Activated T-helper 1 cell treated with anti-CD3 and anti-CD28 coated beads, Interleukin-12 subunit alpha, Interleukin-12 subunit beta, Interleukin-2, Interleukin-4 antibody, amounts not matched to agents 30 ng/mL and 10 ng/mL and 1 ng/mL, durations not matched to agents 14 hours and 24 hours and 36 hours (primary cell): ENCODE data around the gene FGFR4. TPM values are rescaled to one million over a fixed set of nuclear protein-coding genes. Genes with fewer than 3 reads are reported as not detected.

Experiments
- DNase-seq: peaks from one replicate; pipeline ENCODE4 v3.0.0; 2021; ENCODE audit warnings: low spot score
- H3K27ac Mint-ChIP-seq: one replicate; pipeline ENCODE4 v1.8.0; 2021; ENCODE audit warnings: mild to moderate bottlenecking, mixed read lengths
- H3K27me3 Mint-ChIP-seq: one replicate; pipeline ENCODE4 v1.8.0; 2022; ENCODE audit warnings: mild to moderate bottlenecking, moderate library complexity, mixed read lengths; ENCODE audit not compliant: insufficient read depth
- H3K36me3 Mint-ChIP-seq: one replicate; pipeline ENCODE4 v1.8.0; 2021; ENCODE audit warnings: low read depth, mixed read lengths
- H3K4me1 Mint-ChIP-seq: one replicate; pipeline ENCODE4 v1.8.0; 2021; ENCODE audit warnings: low read depth, mixed read lengths
- H3K4me3 Mint-ChIP-seq: one replicate; pipeline ENCODE4 v1.8.0; 2021; ENCODE audit warnings: mild to moderate bottlenecking, moderate library complexity, mixed read lengths
- H3K9me3 Mint-ChIP-seq: one replicate; pipeline ENCODE4 v1.8.0; 2021; ENCODE audit warnings: mixed read lengths
- intact Hi-C: fragments of 100-400 bp; cut with micrococcal nuclease; formaldehyde crosslinking; loops from one replicate; pipeline ENCODE4 v1.15.1; 2024
- total RNA-seq: library from RNA; stranded (reverse); gene quantifications from 2 replicates; pipeline ENCODE4 v1.2.3, GENCODE V29; 2022

Gene FGFR4
- total RNA-seq, 1 donor from 2014 or later = 1.4 TPM

DNA sequence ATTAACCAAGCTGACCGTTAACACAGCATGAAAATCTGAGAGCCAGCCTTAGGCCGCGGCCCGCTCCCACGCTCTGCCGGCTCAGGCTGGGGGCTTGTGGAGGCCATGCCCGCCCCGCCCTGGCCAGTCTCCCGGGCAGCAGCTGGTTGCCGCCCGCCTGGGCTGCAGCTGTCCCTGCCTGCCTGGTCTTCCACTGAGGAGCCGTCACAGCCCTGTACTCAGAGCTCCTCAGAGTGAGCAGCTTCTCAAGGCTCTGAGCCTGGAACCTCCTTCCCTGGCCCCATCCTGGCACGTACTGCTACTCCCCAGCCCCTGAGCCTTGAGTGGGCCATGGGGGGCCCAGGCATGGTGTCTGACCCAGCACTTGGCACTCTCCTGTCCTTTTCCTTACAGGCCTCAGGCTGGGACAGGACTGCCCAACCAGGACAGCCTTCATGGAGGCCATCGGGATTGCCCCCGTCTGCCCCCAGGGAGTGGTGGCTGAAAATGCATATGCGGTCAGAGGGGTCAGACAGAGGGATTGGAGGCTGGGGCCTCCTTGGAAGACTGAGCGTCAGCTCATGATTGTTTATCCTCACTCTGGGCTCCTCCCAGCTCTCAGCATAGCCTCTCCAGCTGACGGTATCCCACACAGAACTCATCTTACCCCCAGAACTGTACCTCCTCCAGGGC, 11.9 kb downstream of the FGFR4 start:
- Mint-ChIP-seq H3K4me3 (no peak overlapping the region), H3K4me1 (no peaks in the 10 kb centered on the region), H3K27me3 (peaks cover 2% of the 10 kb centered on the region), H3K9me3 (no peaks in the 10 kb centered on the region), H3K27ac (no peak overlapping the region), H3K36me3 (no peaks in the 10 kb centered on the region)
- DNase-seq = no peak
- intact Hi-C loops = no loop called here

- Mint-ChIP-seq H3K4me1 (no peaks in the 10 kb centered on the region), H3K36me3 (no peaks in the 10 kb centered on the region), H3K27ac (no peak overlapping the region), H3K9me3 (no peaks in the 10 kb centered on the region), H3K27me3 (peaks cover 6% of the 10 kb centered on the region), H3K4me3 (no peak overlapping the region)
- intact Hi-C loops = no loop called here
- no peak for DNase-seq
Measured at GRCh38 chr5:177099422-177100093, 12.8 kb downstream of the FGFR4 start.

GRCh38 chr5:177100714-177101121, 14.0 kb downstream of the FGFR4 start:
- Mint-ChIP-seq H3K4me1 (no peaks in the 10 kb centered on the region), H3K27ac (no peak overlapping the region), H3K27me3 (peaks cover 6% of the 10 kb centered on the region), H3K36me3 (no peaks in the 10 kb centered on the region), H3K4me3 (no peak overlapping the region), H3K9me3 (no peaks in the 10 kb centered on the region)
- intact Hi-C loops = no loop called here
- no peak for DNase-seq

DNA sequence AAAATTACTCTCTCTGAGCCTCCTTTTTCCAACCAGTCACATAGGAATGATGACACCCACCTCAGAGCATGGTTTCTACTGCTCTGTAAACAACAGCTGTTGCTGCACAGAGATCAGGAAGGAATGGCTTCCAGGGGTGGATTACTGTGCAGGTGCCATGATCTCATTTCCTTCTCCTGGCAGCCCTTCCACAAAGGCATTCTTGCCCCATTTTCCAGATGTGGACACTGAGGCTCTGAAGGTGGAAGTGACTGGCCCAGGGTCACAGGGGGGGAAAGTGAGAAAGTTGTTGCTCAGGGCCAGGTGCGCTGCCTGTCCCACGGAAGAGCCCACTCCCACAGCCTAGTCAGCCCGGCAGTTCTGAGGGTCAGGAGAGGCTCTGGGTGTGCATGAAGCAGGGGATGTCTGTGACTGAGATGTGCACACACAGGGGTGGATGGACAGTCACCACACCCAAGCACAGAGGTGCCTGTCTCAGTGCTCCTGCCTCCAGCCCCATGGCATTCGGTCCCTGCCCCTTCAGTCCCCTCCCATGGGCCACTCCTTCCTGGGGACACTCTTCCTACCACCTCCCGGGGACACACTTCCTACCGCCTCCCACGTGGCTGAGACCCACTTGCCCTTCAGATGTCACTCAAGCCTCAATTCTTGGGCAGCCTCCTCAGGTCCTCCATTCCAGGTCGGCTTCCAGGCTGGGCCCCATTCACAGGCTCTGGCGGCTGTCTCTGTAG, 17.0 kb downstream of the FGFR4 start:
- intact Hi-C loops = no loop called here
- Mint-ChIP-seq H3K9me3 (no peaks in the 10 kb centered on the region), H3K4me1 (no peaks in the 10 kb centered on the region), H3K27me3 (peaks cover 6% of the 10 kb centered on the region), H3K27ac (no peak overlapping the region), H3K36me3 (no peaks in the 10 kb centered on the region), H3K4me3 (no peak overlapping the region)
- DNase-seq = no peak

- Mint-ChIP-seq H3K4me3 (no peak overlapping the region), H3K9me3 (no peaks in the 10 kb centered on the region), H3K27ac (no peak overlapping the region), H3K27me3 (peaks cover 6% of the 10 kb centered on the region), H3K4me1 (no peaks in the 10 kb centered on the region), H3K36me3 (no peaks in the 10 kb centered on the region)
- no peak for DNase-seq
- intact Hi-C loops = no loop called here
Measured at GRCh38 chr5:177105691-177106476, 19.2 kb downstream of the FGFR4 start.

DNA sequence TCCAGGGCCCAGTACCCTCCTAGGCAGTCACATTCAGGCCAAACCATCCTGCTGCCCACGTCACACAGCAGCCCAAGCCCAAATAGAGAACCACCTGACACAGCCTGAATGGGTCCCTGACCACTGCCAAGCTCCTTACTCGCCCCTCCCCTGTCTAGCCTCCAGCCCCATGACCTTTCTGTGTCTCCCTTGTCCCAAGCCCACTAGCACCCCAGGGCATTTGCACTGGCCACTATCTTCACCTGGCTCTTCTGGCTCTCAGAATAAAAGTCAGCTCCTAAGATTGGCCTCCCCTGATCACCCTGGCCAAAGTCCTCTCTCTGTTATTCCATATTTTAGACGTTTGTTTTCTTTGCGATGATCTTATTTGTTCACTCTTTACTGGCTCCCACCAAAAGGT, 20.4 kb downstream of the FGFR4 start:
- H3K27ac Mint-ChIP-seq = no peak overlapping the region
- no peaks in the 10 kb centered on the region for H3K9me3 Mint-ChIP-seq
- no peak for DNase-seq
- no peaks in the 10 kb centered on the region for H3K36me3 Mint-ChIP-seq
- H3K27me3 Mint-ChIP-seq = peaks cover 6% of the 10 kb centered on the region
- H3K4me1 Mint-ChIP-seq = no peaks in the 10 kb centered on the region
- no peak overlapping the region for H3K4me3 Mint-ChIP-seq
- intact Hi-C loops = no loop called here

DNA sequence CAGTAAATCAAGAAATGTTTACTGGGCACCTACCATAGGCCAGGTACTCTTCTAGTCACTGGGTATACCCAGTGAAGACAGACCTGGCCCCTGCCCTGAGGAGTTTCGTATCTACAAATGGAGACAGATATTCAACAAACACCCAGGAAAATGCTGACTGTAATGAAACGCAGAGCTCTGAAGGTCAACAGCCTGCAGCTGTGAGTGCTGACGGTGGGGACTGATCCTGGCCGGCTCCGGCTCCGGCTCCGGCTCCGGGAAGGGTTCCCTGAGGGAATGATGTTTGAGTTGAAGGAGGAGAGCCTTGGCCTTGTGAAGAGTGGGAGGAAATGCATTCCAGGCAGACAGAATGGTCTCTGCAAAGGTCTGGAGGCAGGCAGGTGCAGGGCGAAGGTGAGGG, 23.1 kb downstream of the FGFR4 start:
- Mint-ChIP-seq H3K36me3 (no peaks in the 10 kb centered on the region), H3K27me3 (no peaks in the 10 kb centered on the region), H3K9me3 (no peaks in the 10 kb centered on the region), H3K27ac (no peak overlapping the region), H3K4me3 (no peak overlapping the region), H3K4me1 (peaks cover 12% of the 10 kb centered on the region)
- DNase-seq = no peak
- intact Hi-C loops = loop anchor here (5.0 kb wide), 2 partner anchors 37 to 137 kb away; no protein-coding TSS in a partner anchor

DNA sequence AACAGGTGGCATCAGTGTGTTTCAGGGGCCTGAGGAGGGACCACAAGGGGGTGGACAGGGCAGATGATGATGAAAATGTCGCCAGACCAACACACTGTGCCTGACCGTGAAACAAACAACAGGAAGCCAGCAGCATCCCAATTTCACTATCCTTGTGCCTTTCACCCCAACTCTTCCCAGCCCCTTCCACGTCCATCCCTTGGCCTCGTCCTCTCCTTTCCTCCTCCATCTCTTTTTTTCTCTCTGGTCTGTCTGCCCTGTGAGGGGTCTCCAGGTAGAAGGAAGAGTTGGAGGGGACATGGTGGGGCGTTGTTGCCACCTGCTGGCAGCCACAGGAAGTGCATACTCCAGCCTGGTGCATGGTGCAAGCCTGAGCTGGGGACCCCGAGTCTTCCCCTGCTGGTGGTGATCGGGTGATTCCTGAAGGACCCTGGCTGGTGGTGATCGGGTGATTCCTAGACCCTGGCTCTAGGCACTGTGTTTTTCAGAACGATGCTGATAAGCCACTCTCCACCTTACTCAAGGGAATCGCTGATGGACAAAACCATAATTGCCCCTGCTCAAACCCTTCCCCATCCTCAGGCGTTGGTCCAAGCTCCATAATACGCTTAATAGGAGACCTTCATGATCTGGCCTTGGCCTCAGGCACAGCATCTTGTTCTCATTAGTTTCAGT, 25.1 kb downstream of the FGFR4 start:
- H3K27me3 Mint-ChIP-seq = no peaks in the 10 kb centered on the region
- H3K4me1 Mint-ChIP-seq = peaks cover 22% of the 10 kb centered on the region
- intact Hi-C loops = loop anchor here (1.0 to 5.0 kb wide), 5 partner anchors 26 to 454 kb away; partner anchors contain the start of gene FGFR4
- no peak overlapping the region for H3K4me3 Mint-ChIP-seq
- peak; percentile 38 for DNase-seq
- peak overlapping the region; percentile 34 for H3K27ac Mint-ChIP-seq
- no peaks in the 10 kb centered on the region for H3K36me3 Mint-ChIP-seq
- H3K9me3 Mint-ChIP-seq = no peaks in the 10 kb centered on the region

- Mint-ChIP-seq H3K27ac (no peak overlapping the region), H3K9me3 (no peaks in the 10 kb centered on the region), H3K27me3 (no peaks in the 10 kb centered on the region), H3K4me1 (peaks cover 25% of the 10 kb centered on the region), H3K36me3 (no peaks in the 10 kb centered on the region), H3K4me3 (no peak overlapping the region)
- no peak for DNase-seq
- intact Hi-C loops = loop anchor here (1.0 to 5.0 kb wide), 5 partner anchors 26 to 454 kb away; partner anchors contain the start of gene FGFR4
Measured at GRCh38 chr5:177112589-177113220, 26.0 kb downstream of the FGFR4 start.

DNA sequence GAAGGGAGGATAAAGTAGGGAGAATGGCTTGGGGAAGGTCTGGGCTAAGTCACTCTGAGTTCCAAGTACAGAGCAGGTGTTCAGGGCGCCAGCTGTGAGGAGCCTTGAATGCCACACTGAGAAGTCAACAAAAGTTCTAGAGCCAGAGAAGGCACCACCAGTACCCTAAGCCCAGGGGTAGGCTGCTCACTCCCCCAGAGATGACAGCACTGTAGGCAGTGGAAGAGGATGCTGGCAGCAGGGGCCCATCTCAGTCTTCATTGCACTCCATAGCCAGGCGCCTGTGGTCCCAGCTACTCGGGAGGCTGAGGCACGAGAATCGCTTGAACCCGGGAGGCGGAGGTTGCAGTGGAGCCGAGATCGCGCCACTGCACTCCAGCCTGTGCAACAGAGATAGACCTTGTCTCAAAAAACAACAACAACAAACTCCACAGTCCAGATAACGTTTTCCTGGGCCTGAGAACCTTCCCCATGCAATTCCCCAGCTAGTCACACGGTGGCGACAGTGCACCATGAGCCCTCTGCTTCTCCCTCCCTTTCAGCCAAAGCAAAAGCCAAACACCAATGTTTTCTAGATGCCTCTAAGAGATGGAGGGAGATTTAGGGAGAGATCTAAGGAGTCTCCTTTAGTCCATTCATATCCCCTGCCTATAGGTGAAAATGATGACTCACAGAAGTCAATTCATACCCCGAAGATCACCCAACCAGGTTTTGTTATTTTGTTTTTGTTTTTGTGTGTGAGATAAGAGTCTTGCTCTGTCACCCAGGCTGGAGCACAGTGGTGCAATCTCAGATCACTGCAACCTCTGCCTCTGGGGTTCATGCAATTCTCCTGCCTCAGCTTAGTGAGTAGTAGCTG, 27.1 kb downstream of the FGFR4 start:
- H3K4me1 Mint-ChIP-seq = peaks cover 25% of the 10 kb centered on the region
- no peak overlapping the region for H3K4me3 Mint-ChIP-seq
- peak overlapping the region; percentile 35 for H3K27ac Mint-ChIP-seq
- no peaks in the 10 kb centered on the region for H3K36me3 Mint-ChIP-seq
- intact Hi-C loops = loop anchor here (1.0 to 5.0 kb wide), 5 partner anchors 20 to 387 kb away; partner anchors contain the start of genes NSD1, PRELID1 and RAB24
- peak; percentile 70 for DNase-seq
- H3K27me3 Mint-ChIP-seq = no peaks in the 10 kb centered on the region
- no peaks in the 10 kb centered on the region for H3K9me3 Mint-ChIP-seq

DNA sequence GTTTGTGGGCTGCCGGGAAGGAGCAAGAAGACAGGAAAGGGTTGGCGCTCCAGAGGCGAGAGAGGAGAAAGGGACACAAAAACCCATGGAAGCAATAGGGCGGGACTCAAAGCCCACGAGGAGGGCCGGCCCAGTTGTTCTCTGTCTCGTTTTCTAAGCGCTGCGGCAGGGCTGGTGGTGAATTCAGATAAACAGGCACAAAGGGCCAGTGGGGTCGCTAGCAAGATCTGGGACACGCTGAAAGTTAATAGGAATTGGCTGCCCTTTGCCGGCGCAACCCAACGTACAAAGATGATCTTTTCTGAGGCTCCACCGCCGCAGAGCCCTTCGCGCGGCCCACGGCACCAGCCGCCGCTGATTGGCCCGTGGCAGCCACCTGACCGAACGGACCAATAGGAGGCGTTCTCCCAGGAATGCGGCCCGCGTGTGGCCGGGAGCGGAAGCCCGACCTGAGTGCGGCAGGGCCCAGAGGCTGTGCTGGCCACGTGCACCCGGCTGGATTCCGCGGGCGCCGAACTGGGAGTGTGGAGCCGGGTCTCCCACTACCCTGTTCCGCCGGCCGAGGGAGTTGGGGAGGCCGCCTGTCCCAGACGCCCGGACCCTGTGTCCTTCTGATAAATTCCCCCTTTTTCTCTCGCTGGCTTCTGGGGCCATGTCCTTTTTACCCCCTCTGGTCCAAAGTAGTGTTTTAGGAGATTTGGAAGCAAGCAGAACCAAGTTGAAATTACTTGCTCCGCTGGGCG, 30.1 kb downstream of the FGFR4 start:
- no peaks in the 10 kb centered on the region for H3K27me3 Mint-ChIP-seq
- peak; percentile 76 for DNase-seq
- H3K4me3 Mint-ChIP-seq = peak overlapping the region; percentile 11
- intact Hi-C loops = no loop called here
- H3K4me1 Mint-ChIP-seq = peaks cover 25% of the 10 kb centered on the region
- peak overlapping the region; percentile 45 for H3K27ac Mint-ChIP-seq
- no peaks in the 10 kb centered on the region for H3K36me3 Mint-ChIP-seq
- H3K9me3 Mint-ChIP-seq = no peaks in the 10 kb centered on the region
